Duodenal mucosa (tissue), 2 donors: Measurements from ENCODE around the gene VSIG10L.

Experiments used
- H3K27ac ChIP-seq: one replicate; pipeline ENCODE4 v1.7.0; 2013; ENCODE audit warnings: low read depth, low read length
- H3K27me3 ChIP-seq, 2 donors: one replicate each; pipeline ENCODE4 v1.7.0; 2013; ENCODE audit warnings: low read length in 2 of 2, control low read depth in 1 of 2; ENCODE audit not compliant: insufficient read depth in 2 of 2, control insufficient read depth in 1 of 2
- H3K36me3 ChIP-seq, 2 donors: one replicate each; pipeline ENCODE4 v1.7.0; 2013; ENCODE audit warnings: low read length in 2 of 2, control low read depth in 1 of 2; ENCODE audit not compliant: insufficient read depth in 2 of 2, control insufficient read depth in 1 of 2
- H3K4me1 ChIP-seq, 2 donors: one replicate each; pipeline ENCODE4 v1.7.0; 2013; ENCODE audit warnings: low read length in 2 of 2, control low read depth in 1 of 2; ENCODE audit not compliant: insufficient read depth in 2 of 2, control insufficient read depth in 1 of 2
- H3K4me3 ChIP-seq, 2 donors: one replicate each; pipeline ENCODE4 v1.7.0; 2013; ENCODE audit warnings: low read length in 2 of 2, low read depth in 1 of 2
- H3K9ac ChIP-seq, 2 donors: one replicate each; pipeline ENCODE4 v1.7.0; 2013; ENCODE audit warnings: low read length in 2 of 2, low read depth in 1 of 2
- H3K9me3 ChIP-seq, 2 donors: one replicate each; pipeline ENCODE4 v1.7.0; 2013; ENCODE audit warnings: low read length in 2 of 2, control low read depth in 1 of 2; ENCODE audit not compliant: control insufficient read depth in 1 of 2

Gene VSIG10L

GRCh38 chr19:51365965-51366388 is 24.0 kb upstream of the VSIG10L start, which contains the start of gene ETFB:
Gene ETFB, minus strand, starts transcription at chr19:51366388. Its CDS starts 62 bp downstream, at chr19:51366326.
- Histone ChIP-seq H3K9ac (peak within 1 kb of the TSS; percentile 96 to 98), H3K9me3 (no peaks in the 10 kb centered on the region), H3K36me3 (no peaks in the 10 kb centered on the region), H3K4me3 (peak within 1 kb of the TSS; percentile 90 to 96), H3K27me3 (no peaks in the 10 kb centered on the region), H3K27ac (peak within 1 kb of the TSS; percentile 90), H3K4me1 (peaks cover 9 to 38% of the 10 kb centered on the region in 2 donors)

GRCh38 chr19:51365211-51365964 is 23.4 kb upstream of the VSIG10L start:
- Histone ChIP-seq H3K9me3 (no peaks in the 10 kb centered on the region), H3K27ac (peak overlapping the region; percentile 85), H3K27me3 (no peaks in the 10 kb centered on the region), H3K4me3 (peak overlapping the region; percentile 90 to 96), H3K9ac (peak overlapping the region; percentile 90 to 94), H3K36me3 (no peaks in the 10 kb centered on the region), H3K4me1 (peaks cover 9 to 38% of the 10 kb centered on the region in 2 donors)

- peak overlapping the region; percentile 17 to 69 for H3K9ac ChIP-seq
- H3K36me3 ChIP-seq = no peaks in the 10 kb centered on the region
- H3K9me3 ChIP-seq = no peaks in the 10 kb centered on the region
- H3K27me3 ChIP-seq = no peaks in the 10 kb centered on the region
- H3K4me1 ChIP-seq = peaks cover 9 to 38% of the 10 kb centered on the region in 2 donors
- H3K4me3 ChIP-seq = peak overlapping the region; percentile 39 to 40
- H3K27ac ChIP-seq = no peak overlapping the region
Measured at GRCh38 chr19:51364200-51365106, 22.5 kb upstream of the VSIG10L start.

GRCh38 chr19:51361239-51361638 is 19.3 kb upstream of the VSIG10L start:
- Histone ChIP-seq H3K4me3 (no peak overlapping the region), H3K36me3 (no peaks in the 10 kb centered on the region), H3K4me1 (peaks cover 9 to 31% of the 10 kb centered on the region in 2 donors), H3K27ac (no peak overlapping the region), H3K27me3 (no peaks in the 10 kb centered on the region), H3K9me3 (no peaks in the 10 kb centered on the region), H3K9ac (no peak overlapping the region)

- H3K4me1 ChIP-seq = peaks cover 5 to 19% of the 10 kb centered on the region in 2 donors
- no peaks in the 10 kb centered on the region for H3K9me3 ChIP-seq
- no peak overlapping the region for H3K4me3 ChIP-seq
- H3K27ac ChIP-seq = no peak overlapping the region
- H3K27me3 ChIP-seq = no peaks in the 10 kb centered on the region
- H3K36me3 ChIP-seq = peaks cover under 1 to 5% of the 10 kb centered on the region in 2 donors
- H3K9ac ChIP-seq = no peak overlapping the region
Measured at GRCh38 chr19:51359294-51359693, 17.4 kb upstream of the VSIG10L start.

GRCh38 chr19:51357952-51358351 is 16.0 kb upstream of the VSIG10L start:
- H3K4me3 ChIP-seq = no peak overlapping the region
- no peak overlapping the region for H3K27ac ChIP-seq
- peaks cover 4 to 10% of the 10 kb centered on the region in 2 donors for H3K36me3 ChIP-seq
- no peaks in the 10 kb centered on the region for H3K27me3 ChIP-seq
- H3K9me3 ChIP-seq = no peaks in the 10 kb centered on the region
- H3K4me1 ChIP-seq = peaks cover under 1 to 6% of the 10 kb centered on the region in 2 donors
- H3K9ac ChIP-seq = no peak overlapping the region

- Histone ChIP-seq H3K4me1 (no peaks in the 10 kb centered on the region), H3K27ac (no peak overlapping the region), H3K4me3 (no peak overlapping the region), H3K9ac (no peak overlapping the region), H3K27me3 (no peaks in the 10 kb centered on the region), H3K9me3 (no peaks in the 10 kb centered on the region), H3K36me3 (peaks cover 11 to 27% of the 10 kb centered on the region in 2 donors)
Measured at GRCh38 chr19:51356159-51356801, 14.3 kb upstream of the VSIG10L start.

GRCh38 chr19:51354742-51355148 is 12.8 kb upstream of the VSIG10L start:
- Histone ChIP-seq H3K9ac (no peak overlapping the region), H3K27ac (no peak overlapping the region), H3K9me3 (no peaks in the 10 kb centered on the region), H3K4me1 (no peaks in the 10 kb centered on the region), H3K36me3 (peaks cover 16 to 42% of the 10 kb centered on the region in 2 donors), H3K4me3 (no peak overlapping the region), H3K27me3 (no peaks in the 10 kb centered on the region)

- Histone ChIP-seq H3K27me3 (no peaks in the 10 kb centered on the region), H3K4me3 (no peak overlapping the region), H3K27ac (no peak overlapping the region), H3K9me3 (no peaks in the 10 kb centered on the region), H3K4me1 (no peaks in the 10 kb centered on the region), H3K9ac (peak overlapping the region in 1 of 2 donors; percentile 20), H3K36me3 (peaks cover 16 to 44% of the 10 kb centered on the region in 2 donors)
Measured at GRCh38 chr19:51354103-51354741, 12.3 kb upstream of the VSIG10L start.
